Tibial artery (tissue), 4 donors: ENCODE measurements around the gene TMX4.

ENCODE experiments used
- DNase-seq, 2 donors: peaks; one replicate each; pipeline ENCODE4 v3.0.0-alpha.2; 2019
- H3K27ac ChIP-seq, 2 donors: fragments of 200-600 bp; sonication (generic) in 1 of 2; 1 replicate in 1 of 2; 2 replicates in 1 of 2; pipeline ENCODE4 v1.5.1; 2018 to 2019; ENCODE audit warnings: mild to moderate bottlenecking in 1 of 2
- H3K27me3 ChIP-seq, 2 donors: fragments of 200-600 bp; sonication (generic) in 1 of 2; one replicate each; pipeline versions ENCODE4 v1.5.1 to v1.6.0; 2016 to 2019
- H3K36me3 ChIP-seq, 3 donors: fragments of 200-600 bp; sonication (generic) in 2 of 3; one replicate each; pipeline ENCODE4 v1.5.1; 2016 to 2019; ENCODE audit warnings: mild to moderate bottlenecking in 2 of 3
- H3K4me1 ChIP-seq, 4 donors: fragments of 200-600 bp; sonication (generic) in 2 of 4; 1 replicate in 3 of 4; 2 replicates in 1 of 4; pipeline ENCODE4 v1.5.1; 2016 to 2019
- H3K4me3 ChIP-seq, 2 donors: fragments of 200-600 bp; sonication (generic) in 1 of 2; 1 replicate in 1 of 2; 2 replicates in 1 of 2; pipeline ENCODE4 v1.5.1; 2018 to 2019; ENCODE audit warnings: mild to moderate bottlenecking in 2 of 2
- H3K9me3 ChIP-seq, 3 donors: fragments of 200-600 bp; sonication (generic) in 1 of 3; one replicate each; pipeline ENCODE4 v1.5.1; 2016 to 2019
- CTCF ChIP-seq, 2 experiments: fragments of 200-600 bp in 1 of 2; fragments of 450-650 bp in 1 of 2; IDR thresholded peaks; one replicate each; pipeline ENCODE4 v1.5.1; 2017 to 2019; ENCODE audit warnings: antibody characterized with exemption in 2 of 2, mild to moderate bottlenecking in 1 of 2, moderate library complexity in 1 of 2
- intact Hi-C: fragments of 100-400 bp; cut with DNase I; formaldehyde crosslinking; loops from one replicate; pipeline ENCODE4 v1.15.0; 2023; ENCODE audit warnings: low total_unique reads

TMX4 gene

GRCh38 chr20:8061861-8062518, 42.4 kb upstream of the TMX4 start:
- Histone ChIP-seq H3K27ac (no peak overlapping the region), H3K4me1 (no peaks in the 10 kb centered on the region), H3K36me3 (no peaks in the 10 kb centered on the region), H3K9me3 (no peaks in the 10 kb centered on the region), H3K27me3 (no peaks in the 10 kb centered on the region), H3K4me3 (no peak overlapping the region)
- intact Hi-C loops: no loop called here
- no peak for DNase-seq
- no peak for TF ChIP-seq CTCF (IDR thresholded peaks at IDR 0.05)

- no peaks in the 10 kb centered on the region for H3K36me3 ChIP-seq
- DNase-seq: no peak
- no peaks in the 10 kb centered on the region for H3K4me1 ChIP-seq
- H3K9me3 ChIP-seq: no peaks in the 10 kb centered on the region
- intact Hi-C loops: no loop called here
- H3K27me3 ChIP-seq: no peaks in the 10 kb centered on the region
- no peak overlapping the region for H3K27ac ChIP-seq
- TF ChIP-seq CTCF (IDR thresholded peaks at IDR 0.05): no peak
- no peak overlapping the region for H3K4me3 ChIP-seq
Measured at GRCh38 chr20:8060977-8061376, 41.4 kb upstream of the TMX4 start.

GRCh38 chr20:8057871-8058270, 38.3 kb upstream of the TMX4 start:
- intact Hi-C loops: no loop called here
- H3K36me3 ChIP-seq: no peaks in the 10 kb centered on the region
- H3K27ac ChIP-seq: no peak overlapping the region
- H3K9me3 ChIP-seq: peaks cover 0 to 5% (median 0%) of the 10 kb centered on the region in 3 donors
- no peak for DNase-seq
- no peaks in the 10 kb centered on the region for H3K4me1 ChIP-seq
- H3K4me3 ChIP-seq: no peak overlapping the region
- no peak for TF ChIP-seq CTCF (IDR thresholded peaks at IDR 0.05)
- H3K27me3 ChIP-seq: no peaks in the 10 kb centered on the region

- Histone ChIP-seq H3K4me3 (no peak overlapping the region), H3K27ac (no peak overlapping the region), H3K27me3 (no peaks in the 10 kb centered on the region), H3K36me3 (no peaks in the 10 kb centered on the region), H3K9me3 (peaks cover 0 to 5% (median 0%) of the 10 kb centered on the region in 3 donors), H3K4me1 (no peaks in the 10 kb centered on the region)
- no peak for DNase-seq
- no peak for TF ChIP-seq CTCF (IDR thresholded peaks at IDR 0.05)
- intact Hi-C loops: no loop called here
Measured at GRCh38 chr20:8055096-8055495, 35.5 kb upstream of the TMX4 start.

- DNase-seq: no peak
- no peaks in the 10 kb centered on the region for H3K36me3 ChIP-seq
- peaks cover 0 to 5% (median 0%) of the 10 kb centered on the region in 3 donors for H3K9me3 ChIP-seq
- intact Hi-C loops: no loop called here
- no peak overlapping the region for H3K27ac ChIP-seq
- H3K4me3 ChIP-seq: no peak overlapping the region
- H3K4me1 ChIP-seq: no peaks in the 10 kb centered on the region
- no peaks in the 10 kb centered on the region for H3K27me3 ChIP-seq
- no peak for TF ChIP-seq CTCF (IDR thresholded peaks at IDR 0.05)
Measured at GRCh38 chr20:8050157-8050837, 30.7 kb upstream of the TMX4 start.
